K562 (cell line): Measurements from ENCODE around the gene MAGI2. TPM values are rescaled to one million over a fixed set of nuclear protein-coding genes. Genes with fewer than 3 reads are reported as not detected.
"Not testable (repeated sequence)": the region's sequence is repeated elsewhere in the genome, so short reads cannot be mapped to it uniquely, and the experiment has no call there.

ENCODE experiments used
- ATAC-seq: fragments of 200-7000 bp; cut with Tn5 transposase; 3 replicates; pipeline ENCODE4 v1.9.1; 2020; ENCODE audit warnings: moderate library complexity
- BruUV-seq: library from RNA; stranded (reverse); fragments of 400-500 nt; replicated peaks from 2 replicates; lab custom pipeline; 2021; lab: Mats Ljungman, UMichigan
- CTCF ChIA-PET: fragments of 300-600 bp; formaldehyde crosslinking; extraction: SDS; loops from one replicate; lab custom pipeline; 2021; ENCODE audit warnings: low intra/inter-chr PET ratio; lab: Yijun Ruan, JAX
- POLR2A ChIA-PET: fragments of 300-600, 350-650 bp; sonication (Branson Sonifier 250); formaldehyde crosslinking; extraction: SDS; loops from one replicate; lab custom pipeline; 2021; ENCODE audit warnings: antibody characterized with exemption, inconsistent platforms; lab: Yijun Ruan, JAX
- DNase-seq, 4 experiments: peaks; one replicate each; pipeline versions ENCODE4 v3.0.0 to v3.0.0-alpha.2; 2011 to 2018; ENCODE audit warnings: low spot score in 3 of 4, mixed read lengths in 3 of 4; ENCODE audit errors: extremely low read depth in 1 of 4
- FAIRE-seq: peaks from 2 replicates; lab custom pipeline; 2011; peaks lifted over from hg19 to GRCh38; lab: Jason Lieb, UNC
- H2AFZ ChIP-seq: 2 replicates; pipeline ENCODE4 v1.6.0; 2011; ENCODE audit warnings: low read depth, low read length, control low read depth, inconsistent platforms
- H3K27ac ChIP-seq: fragments of 200-600 bp; 3 replicates; pipeline ENCODE4 v1.8.0; 2011; ENCODE audit warnings: low read depth, mild to moderate bottlenecking, control low read depth, inconsistent platforms, low read length, moderate library complexity, mixed read lengths; ENCODE audit errors: extremely low read depth
- H3K27me3 ChIP-seq, 2 experiments: fragments of 300-600 bp in 1 of 2; 2 replicates in 1 of 2; 3 replicates in 1 of 2; pipeline versions ENCODE4 v1.6.0 to v1.8.0; 2011; ENCODE audit warnings: inconsistent platforms in 2 of 2, low read length in 2 of 2, mild to moderate bottlenecking in 1 of 2, mixed read lengths in 1 of 2, moderate library complexity in 1 of 2; ENCODE audit not compliant: control insufficient read depth in 2 of 2, insufficient read depth in 2 of 2
- H3K36me3 ChIP-seq: fragments of 300-600 bp; 3 replicates; pipeline ENCODE4 v1.8.0; 2011; ENCODE audit warnings: mild to moderate bottlenecking, low read length, inconsistent platforms; ENCODE audit not compliant: control insufficient read depth, insufficient read depth
- H3K4me1 ChIP-seq, 2 experiments: fragments of 200-600 bp in 1 of 2; replicated peaks in 1 of 2; 2 replicates in 1 of 2; 3 replicates in 1 of 2; pipeline versions ENCODE4 v1.5.1 to v1.8.0; 2011; ENCODE audit warnings: inconsistent platforms in 2 of 2, low read length in 2 of 2, mild to moderate bottlenecking in 1 of 2, mixed read lengths in 1 of 2, moderate library complexity in 1 of 2; ENCODE audit not compliant: control insufficient read depth in 2 of 2, insufficient read depth in 2 of 2
- H3K4me2 ChIP-seq: 2 replicates; pipeline ENCODE4 v1.6.1; 2011; ENCODE audit warnings: low read length, control low read depth, inconsistent platforms, mixed read lengths; ENCODE audit not compliant: insufficient read depth
- H3K4me3 ChIP-seq: fragments of 200-600 bp; sonication (generic), shearing (Covaris generic); 2 replicates; pipeline ENCODE4 v1.5.1; 2016; ENCODE audit warnings: control low read depth, inconsistent platforms
- H3K79me2 ChIP-seq: fragments of 200-600 bp; 3 replicates; pipeline ENCODE4 v1.8.0; 2011; ENCODE audit warnings: low read length, inconsistent platforms; ENCODE audit not compliant: control insufficient read depth, insufficient read depth
- H3K9ac ChIP-seq, 2 experiments: 2 replicates each; pipeline versions ENCODE4 v1.6.0 to v1.6.1; 2011; ENCODE audit warnings: low read depth in 2 of 2, low read length in 2 of 2, control low read depth in 1 of 2, inconsistent platforms in 1 of 2, mild to moderate bottlenecking in 1 of 2, mixed read lengths in 1 of 2; ENCODE audit not compliant: insufficient read depth in 1 of 2
- H3K9me1 ChIP-seq: one replicate; pipeline ENCODE4 v1.6.0; 2011; ENCODE audit warnings: inconsistent platforms, mild to moderate bottlenecking, low read length, moderate library complexity; ENCODE audit not compliant: control insufficient read depth, insufficient read depth
- H3K9me3 ChIP-seq: replicated peaks from 2 replicates; pipeline ENCODE4 v1.5.1; 2011; ENCODE audit warnings: low read depth, low read length, inconsistent platforms; ENCODE audit not compliant: control insufficient read depth, insufficient read depth
- H4K20me1 ChIP-seq: replicated peaks from 2 replicates; pipeline ENCODE4 v1.6.1; 2011; ENCODE audit warnings: low read length, inconsistent platforms, mixed read lengths; ENCODE audit not compliant: control insufficient read depth, insufficient read depth
- HNRNPLL ChIP-seq: fragments of 200-400 bp; formaldehyde crosslinking; IDR thresholded peaks from 2 replicates; pipeline ENCODE4 v1.6.1; 2017; ENCODE audit warnings: low read length, low read depth, mild to moderate bottlenecking; ENCODE audit not compliant: poor library complexity, severe bottlenecking
- RBM25 ChIP-seq: fragments of 200-400 bp; formaldehyde crosslinking; IDR thresholded peaks from 2 replicates; pipeline ENCODE4 v1.6.1; 2018; ENCODE audit warnings: low read length, low read depth, moderate library complexity; ENCODE audit not compliant: severe bottlenecking
- SMARCE1 ChIP-seq: fragments of 450-650 bp; IDR thresholded peaks from 2 replicates; pipeline ENCODE4 v1.7.1; 2016; ENCODE audit warnings: mild to moderate bottlenecking
- TFAP4 ChIP-seq: sonication (generic); formaldehyde crosslinking; IDR thresholded peaks from 2 replicates; pipeline ENCODE4 v1.8.0; 2022; ENCODE audit warnings: missing genetic modification reagents, mild to moderate bottlenecking, moderate library complexity, borderline replicate concordance
- ZNF146 ChIP-seq: IDR thresholded peaks from one replicate; pipeline ENCODE4 v1.6.1; 2018; ENCODE audit warnings: missing compliant biosample characterization; ENCODE audit not compliant: unreplicated experiment
- ZNF668 ChIP-seq: fragments of 250-450 bp; sonication (Bioruptor Pico); IDR thresholded peaks from 2 replicates; pipeline ENCODE4 v1.8.0; 2022; ENCODE audit warnings: mild to moderate bottlenecking, inconsistent platforms
- WGBS: fragments of 100-300 bp; shearing (Covaris generic); methylation state at CpG from one replicate; pipeline ENCODE4 v1.1.6; 2016; ENCODE audit warnings: low coverage, mixed read lengths; ENCODE audit not compliant: insufficient coverage; ENCODE audit errors: missing lambda C conversion rate; 5-methylcytosine and 5-hydroxymethylcytosine counted together
- in situ Hi-C: fragments of 300-500 bp; cut with MboI; formaldehyde crosslinking; loops from 4 replicates; pipeline ENCODE4 v1.15.0; 2018; ENCODE audit warnings: inconsistent platforms, mixed read lengths
- intact Hi-C: fragments of 100-400 bp; cut with micrococcal nuclease; formaldehyde crosslinking; loops from 2 replicates; pipeline ENCODE4 v1.14.2; 2022
- polyA plus RNA-seq, 8 experiments: library from polyadenylated mRNA; depleted of rRNA in 4 of 8; stranded (reverse) in 5 of 8; unstranded in 3 of 8; fragments of >200 nt; fragmentation: Nextera tagmentation in 2 of 8; fragmentation: Illumina TruSeq in 1 of 8; extraction: Ambion mirVana in 2 of 8; extraction: Trizol in 1 of 8; gene quantifications; 2 replicates each; pipeline versions ENCODE4 v1.2.1 to v1.2.3, GENCODE V29; 2011 to 2014; ENCODE audit warnings: inconsistent platforms in 1 of 8, missing spikeins in 1 of 8
- total RNA-seq, 7 experiments: library from RNA; depleted of rRNA in 6 of 7; stranded (reverse); fragments of >200 nt in 6 of 7; fragmentation: Illumina TruSeq in 2 of 7; extraction: Trizol in 2 of 7; gene quantifications; 2 replicates each; pipeline versions ENCODE4 v1.2.1 to v1.2.3, GENCODE V29; 2011 to 2021; ENCODE audit warnings: low replicate concordance in 1 of 7

The MAGI2 gene
- total and polyA plus RNA-seq, 9 of the 15 experiments (the other 6 are each of a cell fraction or from before 2014, with no cell fraction given) = 0.27 to 1.4 (median 0.70) TPM

GRCh38 chr7:78323118-78323517 lies 1130.3 kb downstream of the MAGI2 start (continued):
- TF ChIP-seq ZNF668 = no peak
- TF ChIP-seq SMARCE1 = no peak
- no peak for TF ChIP-seq TFAP4 (CRISPR knock-in tag)
- TF ChIP-seq HNRNPLL = no peak
- TF ChIP-seq, all 486 proteins: peak for 0

GRCh38 chr7:78322231-78322630 lies 1131.2 kb downstream of the MAGI2 start:
- intact Hi-C loops = not testable (repeated sequence)

More at GRCh38 chr7:78322231-78322630, 1131.2 kb downstream of the MAGI2 start:
- H3K9ac ChIP-seq, DNase-seq, H3K27ac ChIP-seq, H3K36me3 ChIP-seq, POLR2A ChIA-PET, H3K4me2 ChIP-seq, H3K9me1 ChIP-seq, ATAC-seq, CTCF ChIA-PET, H4K20me1 ChIP-seq, H3K9me3 ChIP-seq, BruUV-seq, in situ Hi-C loops, H3K4me3 ChIP-seq, H3K79me2 ChIP-seq, H2AFZ ChIP-seq, H3K27me3 ChIP-seq, H3K4me1 ChIP-seq: not testable (repeated sequence)
- FAIRE-seq = peak; percentile 29
- TF ChIP-seq ZNF146 (CRISPR knock-in tag) = peak; percentile 75
- TF ChIP-seq RBM25 = peak; percentile 40
- WGBS = 5% methylated on average over 5 of the region's 5 CpGs
